Bronchial epithelial cell (primary cell): ENCODE data around the gene DROSHA. TPM values are rescaled to one million over a fixed set of nuclear protein-coding genes. Genes with fewer than 3 reads are reported as not detected.

Experiments
- DNase-seq: peaks from one replicate; pipeline ENCODE4 v3.0.0-alpha.2; 2010; ENCODE audit warnings: low read depth
- FAIRE-seq: peaks from 2 replicates; lab custom pipeline; 2011; peaks lifted over from hg19 to GRCh38; lab: Jason Lieb, UNC
- H3K27me3 ChIP-seq: 2 replicates; pipeline ENCODE4 v1.5.1; 2011; ENCODE audit warnings: low read length; ENCODE audit not compliant: control insufficient read depth, insufficient read depth
- H3K36me3 ChIP-seq: 2 replicates; pipeline ENCODE4 v1.5.1; 2011; ENCODE audit warnings: low read length; ENCODE audit not compliant: control insufficient read depth, insufficient read depth
- H3K4me3 ChIP-seq: 2 replicates; pipeline ENCODE4 v1.5.1; 2011; ENCODE audit warnings: mild to moderate bottlenecking, low read depth, low read length, control low read depth
- total RNA-seq: library from RNA; depleted of rRNA; stranded (reverse); fragments of >200 nt; gene quantifications from 2 replicates; pipeline ENCODE4 v1.2.1, GENCODE V29; 2014
- TF ChIP-seq, protein P1 (sequence below): IDR thresholded peaks from 2 replicates; pipeline ENCODE4 v1.5.1; 2011; ENCODE audit warnings: mild to moderate bottlenecking, moderate library complexity, low read length, control low read depth, inconsistent platforms; ENCODE audit not compliant: insufficient read depth, severe bottlenecking

The DROSHA gene
- total RNA-seq, 1 donor from 2014 or later, result 30.8 TPM

DNA sequence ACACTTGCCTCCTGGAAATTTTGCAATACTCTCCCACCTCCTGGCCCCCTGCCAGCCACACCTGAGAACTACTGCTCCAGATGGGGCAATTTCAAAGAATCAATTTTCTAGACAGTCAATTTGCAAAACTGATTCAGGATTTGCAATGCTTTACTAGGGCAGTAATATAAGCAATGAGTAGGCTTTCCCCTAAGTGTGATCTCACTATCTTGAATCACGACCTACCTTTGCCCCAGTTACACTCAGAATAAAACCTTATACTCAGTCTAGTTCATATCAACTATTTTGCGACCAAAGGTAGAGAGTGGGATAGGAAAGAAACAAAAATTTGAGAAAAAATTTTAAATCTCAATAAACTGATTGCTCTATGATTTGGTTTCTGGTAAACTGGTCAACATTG is 54.4 kb downstream of the DROSHA start:
- TF ChIP-seq, protein P1, sequence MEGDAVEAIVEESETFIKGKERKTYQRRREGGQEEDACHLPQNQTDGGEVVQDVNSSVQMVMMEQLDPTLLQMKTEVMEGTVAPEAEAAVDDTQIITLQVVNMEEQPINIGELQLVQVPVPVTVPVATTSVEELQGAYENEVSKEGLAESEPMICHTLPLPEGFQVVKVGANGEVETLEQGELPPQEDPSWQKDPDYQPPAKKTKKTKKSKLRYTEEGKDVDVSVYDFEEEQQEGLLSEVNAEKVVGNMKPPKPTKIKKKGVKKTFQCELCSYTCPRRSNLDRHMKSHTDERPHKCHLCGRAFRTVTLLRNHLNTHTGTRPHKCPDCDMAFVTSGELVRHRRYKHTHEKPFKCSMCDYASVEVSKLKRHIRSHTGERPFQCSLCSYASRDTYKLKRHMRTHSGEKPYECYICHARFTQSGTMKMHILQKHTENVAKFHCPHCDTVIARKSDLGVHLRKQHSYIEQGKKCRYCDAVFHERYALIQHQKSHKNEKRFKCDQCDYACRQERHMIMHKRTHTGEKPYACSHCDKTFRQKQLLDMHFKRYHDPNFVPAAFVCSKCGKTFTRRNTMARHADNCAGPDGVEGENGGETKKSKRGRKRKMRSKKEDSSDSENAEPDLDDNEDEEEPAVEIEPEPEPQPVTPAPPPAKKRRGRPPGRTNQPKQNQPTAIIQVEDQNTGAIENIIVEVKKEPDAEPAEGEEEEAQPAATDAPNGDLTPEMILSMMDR, result no peak
- no peak for FAIRE-seq
- no peak overlapping the region for H3K4me3 ChIP-seq
- no peaks in the 10 kb centered on the region for H3K27me3 ChIP-seq
- peak; percentile 3 for DNase-seq
- peaks cover 4% of the 10 kb centered on the region for H3K36me3 ChIP-seq

DNA sequence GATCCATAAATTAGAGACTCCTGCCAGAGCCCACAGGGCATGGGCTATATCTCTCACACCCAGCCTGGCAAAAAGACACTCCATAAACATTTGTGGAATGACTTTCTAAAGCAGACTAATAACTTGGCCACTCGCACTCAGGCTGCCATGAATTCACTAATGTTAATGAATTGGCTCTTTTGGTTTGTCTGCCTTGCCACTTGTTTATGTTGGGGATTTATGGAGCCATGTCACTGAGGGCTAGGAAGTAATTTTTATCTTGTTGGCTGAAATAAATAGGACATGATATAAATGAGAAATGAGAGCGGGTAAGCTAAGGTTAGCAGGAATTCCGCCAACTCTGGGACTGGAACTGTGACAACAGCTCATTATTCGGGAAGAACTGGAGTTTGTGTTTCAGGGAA is 55.2 kb downstream of the DROSHA start:
- DNase-seq, result no peak
- Histone ChIP-seq H3K4me3 (no peak overlapping the region), H3K27me3 (no peaks in the 10 kb centered on the region), H3K36me3 (peaks cover under 1% of the 10 kb centered on the region)
- no peak for FAIRE-seq
- TF ChIP-seq, protein P1, result no peak

DNA sequence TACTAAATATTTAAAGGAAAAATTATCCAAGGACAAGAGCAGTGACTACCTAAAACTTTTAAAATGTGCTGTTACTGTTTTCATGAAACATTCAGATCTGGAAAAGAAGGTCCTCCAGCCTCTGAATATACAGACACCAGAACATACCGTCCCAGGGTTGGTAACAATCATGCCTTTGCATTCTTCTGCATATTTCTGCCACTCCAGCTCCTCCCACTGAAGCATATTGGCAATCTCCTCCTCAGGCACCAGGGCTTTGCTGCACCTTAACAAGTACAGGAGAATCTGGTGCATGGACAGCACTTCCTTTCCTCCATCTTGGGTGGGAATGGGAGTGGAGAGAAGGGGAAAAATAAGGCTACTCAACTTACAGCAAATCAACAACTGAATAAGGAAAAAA is 60.0 kb downstream of the DROSHA start:
- H3K4me3 ChIP-seq, result no peak overlapping the region
- H3K36me3 ChIP-seq, result no peaks in the 10 kb centered on the region
- no peaks in the 10 kb centered on the region for H3K27me3 ChIP-seq
- FAIRE-seq (no peak), DNase-seq (no peak)
- TF ChIP-seq, protein P1, result no peak

DNA sequence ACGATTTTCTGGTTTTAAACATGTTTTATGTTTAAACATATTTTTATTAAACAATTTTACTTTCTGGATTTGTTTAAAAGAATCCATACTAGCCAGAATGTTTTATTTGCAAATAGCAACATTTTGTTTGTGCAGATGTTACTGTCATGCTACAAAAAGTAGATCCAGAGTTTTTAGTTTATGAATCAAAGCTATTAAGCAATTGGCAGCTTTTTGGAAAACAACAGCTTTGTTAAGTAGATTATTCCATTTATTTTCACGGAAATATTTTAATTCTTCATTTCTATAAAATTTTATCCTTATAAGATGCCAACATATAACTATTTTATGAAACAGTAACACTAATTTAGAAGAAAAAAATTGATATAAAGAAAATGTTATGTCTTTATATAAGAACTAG is 60.9 kb downstream of the DROSHA start:
- Histone ChIP-seq H3K27me3 (no peaks in the 10 kb centered on the region), H3K4me3 (no peak overlapping the region), H3K36me3 (no peaks in the 10 kb centered on the region)
- FAIRE-seq (no peak), DNase-seq (no peak)
- TF ChIP-seq, protein P1, result no peak

DNA sequence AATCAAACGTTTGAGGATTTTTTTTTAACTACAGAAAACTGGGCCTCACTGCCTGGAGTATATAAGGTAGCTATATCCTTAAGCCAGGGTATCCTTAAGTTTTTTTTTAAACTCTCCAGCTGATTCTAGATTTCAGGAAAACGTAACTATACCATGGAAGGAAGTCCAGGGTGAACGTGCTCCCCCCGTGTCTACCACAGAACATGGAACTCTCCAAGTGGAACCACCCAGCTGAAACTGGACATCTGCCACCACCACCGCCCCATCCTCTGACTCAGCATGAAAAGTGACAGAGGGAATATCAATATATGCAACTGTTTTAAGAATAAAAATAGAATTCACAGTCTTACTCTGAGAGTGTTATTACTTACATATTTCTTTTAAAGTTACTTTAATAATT is 61.3 kb downstream of the DROSHA start:
- H3K27me3 ChIP-seq, result no peaks in the 10 kb centered on the region
- TF ChIP-seq, protein P1, result no peak
- DNase-seq (no peak), FAIRE-seq (no peak)
- peaks cover 1% of the 10 kb centered on the region for H3K36me3 ChIP-seq
- no peak overlapping the region for H3K4me3 ChIP-seq

DNA sequence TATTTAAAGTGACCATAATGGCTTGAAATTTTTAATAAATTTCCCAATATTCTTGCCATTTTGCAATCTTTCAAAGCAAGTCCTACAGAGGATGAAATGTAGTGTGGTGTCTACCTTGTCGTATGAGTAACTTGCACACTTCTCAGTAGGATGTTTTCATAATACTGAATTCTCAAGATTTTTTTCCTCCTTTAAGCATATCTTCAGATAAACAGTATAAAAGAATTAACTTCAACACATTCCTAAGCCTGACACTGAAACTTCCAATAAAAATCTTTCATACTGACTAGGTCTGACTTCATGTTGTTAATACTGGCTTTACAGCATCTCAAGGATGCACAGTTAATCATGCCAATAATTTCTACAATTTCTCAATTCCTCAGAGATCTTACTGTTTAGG is 62.0 kb downstream of the DROSHA start:
- TF ChIP-seq, protein P1, result no peak
- no peak for DNase-seq
- H3K36me3 ChIP-seq, result peaks cover 3% of the 10 kb centered on the region
- FAIRE-seq, result no peak
- no peaks in the 10 kb centered on the region for H3K27me3 ChIP-seq
- H3K4me3 ChIP-seq, result no peak overlapping the region
